Liver (tissue), 3 donors: ENCODE results near the gene NPEPL1.

ENCODE experiments used
- ATF3 ChIP-seq: IDR thresholded peaks from 2 replicates; pipeline ENCODE4 v1.6.1; 2016; ENCODE audit warnings: antibody characterized with exemption
- CTCF ChIP-seq: fragments of 150-350 bp; IDR thresholded peaks from 2 replicates; pipeline ENCODE4 v1.5.1; 2017; ENCODE audit warnings: improper control_type of control experiment, low read depth, low read length; ENCODE audit not compliant: missing input control
- TAF1 ChIP-seq: conservative IDR thresholded peaks from 2 replicates; pipeline ENCODE4 v1.6.1; 2016; ENCODE audit warnings: antibody characterized with exemption, mild to moderate bottlenecking
- ZBTB33 ChIP-seq: IDR thresholded peaks from 2 replicates; pipeline ENCODE4 v1.6.1; 2016; ENCODE audit warnings: antibody characterized with exemption
- donor health status: healthy.
- donor health status: healthy.

GRCh38 chr20:58695084-58695722 is 2.6 kb downstream of the NPEPL1 start:
- no peak for TF ChIP-seq CTCF
- TF ChIP-seq ZBTB33 = no peak
- no peak for TF ChIP-seq TAF1
- TF ChIP-seq ATF3 = no peak
